Osteocyte (in vitro differentiated cells): ENCODE data around the gene PFDN6. TPM values are rescaled to one million over a fixed set of nuclear protein-coding genes. Genes with fewer than 3 reads are reported as not detected.

Experiments used
- DNase-seq: peaks from one replicate; pipeline ENCODE4 v3.0.0; 2021; ENCODE audit warnings: mixed read lengths; ENCODE audit not compliant: unreplicated experiment; ENCODE audit errors: extremely low spot score
- H3K27ac Mint-ChIP-seq: one replicate; pipeline ENCODE4 v1.8.0; 2021; ENCODE audit warnings: mild to moderate bottlenecking, mixed read lengths; ENCODE audit not compliant: unreplicated experiment
- H3K27me3 Mint-ChIP-seq: one replicate; pipeline ENCODE4 v1.8.0; 2021; ENCODE audit warnings: mixed read lengths; ENCODE audit not compliant: unreplicated experiment
- H3K36me3 Mint-ChIP-seq: one replicate; pipeline ENCODE4 v1.8.0; 2021; ENCODE audit warnings: mixed read lengths; ENCODE audit not compliant: unreplicated experiment
- H3K4me1 Mint-ChIP-seq: one replicate; pipeline ENCODE4 v1.8.0; 2021; ENCODE audit warnings: mixed read lengths; ENCODE audit not compliant: unreplicated experiment
- H3K4me3 Mint-ChIP-seq: one replicate; pipeline ENCODE4 v1.8.0; 2021; ENCODE audit warnings: mild to moderate bottlenecking, moderate library complexity, mixed read lengths; ENCODE audit not compliant: unreplicated experiment
- H3K9me3 Mint-ChIP-seq: one replicate; pipeline ENCODE4 v1.8.0; 2021; ENCODE audit warnings: mixed read lengths; ENCODE audit not compliant: unreplicated experiment
- microRNA-seq: library from miRNA; unstranded; fragments of <30 nt; microRNA quantifications from one replicate; pipeline ENCODE4 v1.1.0, GENCODE V29; 2020; ENCODE audit not compliant: unreplicated experiment
- total RNA-seq: library from RNA; stranded (reverse); gene quantifications from 2 replicates; pipeline ENCODE4 v1.2.1, GENCODE V29; 2021
- TF ChIP-seq, protein P1 (sequence below): fragments of 200-600 bp; sonication (generic); IDR thresholded peaks from 2 replicates; pipeline ENCODE4 v1.5.0; 2021; ENCODE audit warnings: antibody characterized with exemption, mild to moderate bottlenecking, moderate library complexity

PFDN6 gene
- total RNA-seq, 1 donor from 2014 or later = 30.3 TPM

DNA sequence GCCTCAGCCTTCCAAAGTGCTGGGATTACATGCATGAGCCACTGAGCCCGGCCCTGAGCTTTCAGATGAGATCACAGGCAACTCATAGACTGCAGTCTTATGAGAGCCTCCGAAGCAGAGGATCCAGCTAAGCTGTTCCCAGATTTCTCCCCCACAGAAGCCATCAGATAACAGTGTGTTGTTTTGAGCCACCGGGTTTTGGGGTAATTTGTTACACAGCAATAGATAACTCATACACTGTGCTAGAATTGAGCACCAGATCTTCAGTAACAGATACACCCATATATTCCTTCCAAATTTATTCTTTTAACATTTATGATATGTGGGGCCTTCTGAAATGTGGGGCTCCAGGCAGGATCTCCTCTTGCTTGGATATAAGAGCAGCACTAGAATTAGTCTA is 47.1 kb downstream of the PFDN6 start:
- Mint-ChIP-seq H3K9me3 (no peaks in the 10 kb centered on the region), H3K36me3 (no peaks in the 10 kb centered on the region), H3K27me3 (peaks cover 13% of the 10 kb centered on the region), H3K27ac (no peak overlapping the region), H3K4me1 (no peaks in the 10 kb centered on the region), H3K4me3 (no peak overlapping the region)
- TF ChIP-seq, protein P1, sequence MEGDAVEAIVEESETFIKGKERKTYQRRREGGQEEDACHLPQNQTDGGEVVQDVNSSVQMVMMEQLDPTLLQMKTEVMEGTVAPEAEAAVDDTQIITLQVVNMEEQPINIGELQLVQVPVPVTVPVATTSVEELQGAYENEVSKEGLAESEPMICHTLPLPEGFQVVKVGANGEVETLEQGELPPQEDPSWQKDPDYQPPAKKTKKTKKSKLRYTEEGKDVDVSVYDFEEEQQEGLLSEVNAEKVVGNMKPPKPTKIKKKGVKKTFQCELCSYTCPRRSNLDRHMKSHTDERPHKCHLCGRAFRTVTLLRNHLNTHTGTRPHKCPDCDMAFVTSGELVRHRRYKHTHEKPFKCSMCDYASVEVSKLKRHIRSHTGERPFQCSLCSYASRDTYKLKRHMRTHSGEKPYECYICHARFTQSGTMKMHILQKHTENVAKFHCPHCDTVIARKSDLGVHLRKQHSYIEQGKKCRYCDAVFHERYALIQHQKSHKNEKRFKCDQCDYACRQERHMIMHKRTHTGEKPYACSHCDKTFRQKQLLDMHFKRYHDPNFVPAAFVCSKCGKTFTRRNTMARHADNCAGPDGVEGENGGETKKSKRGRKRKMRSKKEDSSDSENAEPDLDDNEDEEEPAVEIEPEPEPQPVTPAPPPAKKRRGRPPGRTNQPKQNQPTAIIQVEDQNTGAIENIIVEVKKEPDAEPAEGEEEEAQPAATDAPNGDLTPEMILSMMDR = no peak
- DNase-seq = no peak

DNA sequence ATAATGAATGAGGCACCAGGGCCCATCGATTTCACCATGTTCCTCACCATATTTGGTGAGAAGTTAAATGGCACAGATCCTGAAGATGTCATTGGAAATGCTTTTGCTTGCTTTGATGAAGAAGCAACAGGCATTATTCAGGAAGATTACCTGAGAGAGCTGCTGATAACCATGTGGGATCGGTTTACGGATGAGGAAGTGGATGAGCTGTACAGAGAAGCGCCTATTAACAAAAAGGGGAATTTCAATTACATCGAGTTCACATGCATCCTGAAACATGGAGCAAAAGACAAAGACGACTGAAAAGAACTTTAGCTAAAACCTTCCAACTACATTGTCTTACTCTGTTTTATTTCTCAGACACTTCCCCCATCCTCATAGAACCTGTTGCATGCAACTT is 49.8 kb downstream of the PFDN6 start:
- Mint-ChIP-seq H3K4me1 (no peaks in the 10 kb centered on the region), H3K27me3 (peaks cover 10% of the 10 kb centered on the region), H3K27ac (no peak overlapping the region), H3K4me3 (no peak overlapping the region), H3K9me3 (no peaks in the 10 kb centered on the region), H3K36me3 (no peaks in the 10 kb centered on the region)
- TF ChIP-seq, protein P1 = no peak
- DNase-seq = no peak

Small RNA genes lying within 50 kb of the gene (microRNA-seq; reads per million reads assigned to microRNA genes)
- gene MIR6834 (not detected), gene MIR6873 (not detected)

Other genes with a start within 250 kb of the PFDN6 start
- 1.8 and 2.0 TPM in 2 replicates for gene HLA-DPA1, start 216.0 kb upstream of the PFDN6 start, total RNA-seq
- 4.7 and 5.5 TPM in 2 replicates for gene HLA-DPB1, start 213.6 kb upstream of the PFDN6 start, total RNA-seq
- 2.7 and 3.3 TPM in 2 replicates for gene COL11A2, start 97.1 kb upstream of the PFDN6 start, total RNA-seq
- gene RXRB, start 88.9 kb upstream of the PFDN6 start, total RNA-seq = 53.1 and 58.3 TPM in 2 replicates
- gene SLC39A7, start 88.7 kb upstream of the PFDN6 start, total RNA-seq = 201 and 209 TPM in 2 replicates
- gene HSD17B8, start 84.9 kb upstream of the PFDN6 start, total RNA-seq = 2.4 and 3.5 TPM in 2 replicates
- gene RING1, start 81.1 kb upstream of the PFDN6 start, total RNA-seq = 56.6 and 58.8 TPM in 2 replicates
- gene VPS52, start 17.7 kb upstream of the PFDN6 start, total RNA-seq = 60.3 and 67.4 TPM in 2 replicates
- 2,180 and 2,216 TPM in 2 replicates for gene RPS18, start 17.5 kb upstream of the PFDN6 start, total RNA-seq
- 6.3 and 6.5 TPM in 2 replicates for gene B3GALT4, start 12.5 kb upstream of the PFDN6 start, total RNA-seq
- gene WDR46, start 362 bp upstream of the PFDN6 start, total RNA-seq = 59.1 and 63.4 TPM in 2 replicates
- gene RGL2, start 9.3 kb downstream of the PFDN6 start, total RNA-seq = 72.4 and 77.6 TPM in 2 replicates
- 117 and 130 TPM in 2 replicates for gene TAPBP, start 24.5 kb downstream of the PFDN6 start, total RNA-seq
- gene ZBTB22, start 28.1 kb downstream of the PFDN6 start, total RNA-seq = 29.3 and 30.6 TPM in 2 replicates
- 30.1 and 30.4 TPM in 2 replicates for gene DAXX, start 33.4 kb downstream of the PFDN6 start, total RNA-seq
- 10.8 and 11.6 TPM in 2 replicates for gene KIFC1, start 102.2 kb downstream of the PFDN6 start, total RNA-seq
- gene PHF1, start 121.4 kb downstream of the PFDN6 start, total RNA-seq = 50.3 and 53.5 TPM in 2 replicates
- 302 and 325 TPM in 2 replicates for gene CUTA, start 128.5 kb downstream of the PFDN6 start, total RNA-seq
- 30.7 and 34.7 TPM in 2 replicates for gene SYNGAP1, start 130.5 kb downstream of the PFDN6 start, total RNA-seq
- 7.0 and 7.5 TPM in 2 replicates for gene ZBTB9, start 165.0 kb downstream of the PFDN6 start, total RNA-seq